GM21717 (cell line): ENCODE results near the gene ABHD2.
"Not testable (repeated sequence)": the region's sequence is repeated elsewhere in the genome, so short reads cannot be mapped to it uniquely, and the experiment has no call there.

Source experiments
- ATAC-seq: cut with Tn5 transposase; IDR thresholded peaks from one replicate; pipeline ENCODE4 v1.9.1; 2021; ENCODE audit warnings: mild to moderate bottlenecking, moderate library complexity; ENCODE audit not compliant: unreplicated experiment

Gene ABHD2

DNA sequence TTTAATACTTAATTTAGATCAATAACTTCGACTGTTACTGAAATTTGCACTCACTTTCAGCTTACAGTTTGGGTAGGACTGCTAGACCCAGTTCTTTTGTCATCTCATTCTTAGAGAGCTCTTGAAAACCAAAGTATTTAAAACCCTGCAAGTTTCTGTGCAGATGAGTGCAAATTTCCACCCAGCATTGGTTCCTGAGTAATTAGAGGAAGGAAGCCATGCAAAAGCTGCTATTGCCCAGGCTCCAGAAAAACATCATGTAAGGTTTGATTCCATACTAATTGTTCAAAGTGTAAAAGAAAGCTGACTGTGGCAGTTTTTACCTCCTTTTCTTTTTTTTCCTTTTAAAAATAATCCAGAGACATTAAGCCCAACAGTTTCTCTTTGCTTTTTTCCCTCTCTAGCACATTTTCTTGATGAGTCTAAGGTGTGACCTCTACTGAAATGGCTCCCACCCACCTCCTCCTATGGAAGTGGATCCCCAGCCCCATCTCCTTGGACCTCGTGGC lies 30.3 kb downstream of the ABHD2 start:
- no peak for ATAC-seq

DNA sequence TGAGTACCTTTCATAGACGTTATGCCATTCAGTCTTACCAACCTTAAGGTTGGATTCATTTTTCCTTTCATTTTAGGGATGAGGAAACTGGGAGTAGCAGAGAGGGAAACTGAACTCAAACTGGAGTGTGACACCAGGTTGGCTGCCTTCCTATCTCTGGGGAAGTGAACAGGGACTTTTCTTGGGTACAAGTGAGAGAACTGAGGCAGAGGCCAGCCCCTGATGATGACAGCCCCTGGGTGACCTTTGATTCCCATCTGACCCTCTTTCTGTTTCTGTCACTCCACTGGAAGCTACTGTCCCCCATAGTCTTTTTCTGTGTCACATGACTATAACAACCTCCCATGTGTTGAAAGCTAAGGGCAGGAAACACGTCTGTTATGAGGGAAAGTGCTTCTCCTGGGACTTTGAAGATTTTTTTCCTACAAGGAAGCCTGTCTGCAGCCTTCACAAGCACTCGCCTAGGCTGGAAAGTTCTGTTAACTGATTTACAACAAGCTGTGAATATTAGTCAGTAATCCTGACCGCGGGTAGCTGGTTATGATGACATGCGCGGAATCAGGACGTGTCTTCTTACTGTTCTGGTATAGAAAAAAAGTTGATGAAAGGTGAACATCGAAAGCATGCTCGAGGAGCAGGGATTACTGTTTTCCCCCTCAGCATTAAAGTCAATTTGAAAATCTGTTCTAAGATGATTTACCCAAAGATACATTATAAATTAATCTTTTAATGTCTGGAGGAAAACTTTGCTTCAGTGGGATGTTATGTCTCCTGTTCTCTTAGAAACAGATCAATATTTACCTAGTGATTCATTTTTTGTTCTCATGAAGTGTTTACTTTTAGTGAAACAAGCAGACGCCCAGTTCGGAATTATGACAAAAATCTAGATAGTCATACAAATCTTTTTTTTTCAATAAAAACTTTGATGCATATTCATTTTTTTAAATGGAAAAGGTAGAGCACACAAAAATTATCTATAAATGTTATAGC lies 31.5 kb downstream of the ABHD2 start:
- ATAC-seq: no peak

DNA sequence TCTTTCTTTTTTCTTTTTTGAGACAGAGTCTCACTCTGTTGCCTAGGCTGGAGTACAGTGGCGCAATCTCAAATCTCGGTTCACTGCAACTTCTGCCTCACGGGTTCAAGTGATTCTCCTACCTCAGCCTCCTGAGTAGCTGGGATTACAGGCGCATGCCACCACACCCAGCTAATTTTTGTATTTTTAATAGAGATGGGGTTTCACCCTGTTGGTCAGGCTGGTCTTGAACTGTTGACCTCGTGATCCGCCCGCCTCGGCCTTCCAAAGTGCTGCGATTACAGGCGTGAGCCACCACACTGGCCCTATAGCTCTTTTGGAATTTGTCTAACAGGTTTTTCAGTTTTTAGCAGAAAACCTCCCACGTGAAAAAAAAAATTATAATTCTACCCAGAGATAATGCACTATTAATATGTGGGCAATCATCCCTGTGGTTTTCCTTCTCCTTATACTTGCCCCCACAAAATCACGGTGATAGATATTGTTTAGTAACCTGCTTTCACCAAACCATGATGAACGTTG lies 32.3 kb downstream of the ABHD2 start:
- not testable (repeated sequence) for ATAC-seq

DNA sequence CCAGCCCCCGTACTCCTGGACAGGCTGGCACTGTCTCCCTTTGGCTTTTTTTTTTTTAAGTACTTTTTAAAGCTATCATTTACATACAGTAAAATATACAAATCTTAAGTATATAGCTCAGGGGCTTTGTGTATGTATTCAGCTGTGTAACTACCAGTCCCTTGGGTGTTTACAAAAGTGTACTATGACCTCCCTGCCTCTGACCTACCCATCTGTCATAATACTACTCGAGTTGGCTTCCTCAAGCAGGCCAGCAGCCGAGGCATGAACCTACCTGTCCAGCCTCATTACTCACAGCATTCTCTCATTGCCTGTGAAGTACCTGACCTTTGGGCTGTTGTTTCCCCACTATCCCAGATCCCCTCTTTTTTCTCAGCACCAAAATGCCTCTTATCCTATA lies 33.2 kb downstream of the ABHD2 start:
- no peak for ATAC-seq

DNA sequence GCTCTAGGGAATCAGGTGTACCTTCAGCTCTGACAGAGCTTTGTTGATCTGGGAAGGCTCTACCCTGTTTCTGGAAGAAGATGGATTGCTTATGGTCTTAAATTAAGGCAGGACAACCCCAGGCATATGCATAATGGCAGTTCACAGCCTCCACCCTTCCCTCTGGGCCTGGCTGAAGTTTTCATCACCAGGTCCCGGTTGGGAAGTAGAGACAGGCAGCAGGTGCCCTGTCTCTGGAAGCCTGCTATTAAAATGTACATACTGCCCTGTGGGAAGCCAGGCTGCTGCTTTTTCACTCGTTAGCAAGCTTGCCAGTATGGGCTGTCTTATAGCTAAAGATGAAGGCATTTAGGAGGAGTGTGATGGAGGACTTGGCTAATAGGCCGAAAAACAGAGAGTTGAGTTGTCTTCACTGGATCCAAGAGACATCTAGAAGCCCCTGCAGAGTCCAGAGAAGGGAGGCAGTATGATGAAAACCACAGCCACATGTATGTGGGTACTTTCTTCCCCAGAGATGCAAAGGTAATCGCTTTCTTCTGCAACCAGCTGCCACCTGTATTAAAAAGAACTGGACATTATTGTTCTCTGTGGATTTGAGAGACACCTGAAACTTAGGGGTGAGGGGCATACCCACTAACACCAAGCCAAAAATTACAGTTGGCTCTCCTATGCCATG lies 34.4 kb downstream of the ABHD2 start:
- ATAC-seq: no peak

- no peak for ATAC-seq
These were observed 34.9 kb downstream of the ABHD2 start for GRCh38 chr15:89123181-89123525.

DNA sequence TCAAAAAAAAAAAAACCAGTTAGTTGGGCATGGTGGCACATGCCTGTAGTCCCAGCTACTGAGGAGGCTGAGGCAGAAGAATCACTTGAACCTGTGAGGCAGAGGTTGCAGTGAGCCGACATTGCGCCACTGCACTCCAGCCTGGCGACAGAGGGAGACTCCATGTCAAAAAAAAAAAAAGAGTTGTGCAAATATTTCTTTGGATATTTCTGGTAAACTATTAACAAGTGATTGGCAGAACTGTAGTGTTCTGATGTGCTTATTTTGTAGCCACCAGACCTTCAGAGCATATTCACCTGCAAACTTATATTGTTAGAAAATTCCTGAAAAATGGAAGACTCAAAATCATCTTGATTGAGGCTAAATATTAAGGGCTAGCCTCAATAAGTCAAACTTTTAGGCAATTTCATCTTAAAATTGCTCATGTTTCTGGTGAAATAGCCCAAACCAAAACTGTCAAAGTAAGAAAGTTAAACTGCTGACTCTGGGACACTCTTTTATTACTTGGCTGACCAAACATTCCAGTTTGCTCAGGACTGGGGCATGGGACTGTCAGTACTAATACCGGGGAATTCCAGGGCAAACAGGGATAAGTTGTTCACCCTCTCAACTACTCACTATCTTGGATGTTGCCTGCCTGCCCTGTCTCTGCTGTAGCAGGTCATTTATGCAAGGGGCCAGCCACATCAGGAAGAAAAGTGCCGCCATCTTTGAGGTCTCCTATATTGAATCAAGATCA lies 37.0 kb downstream of the ABHD2 start:
- ATAC-seq: no peak

DNA sequence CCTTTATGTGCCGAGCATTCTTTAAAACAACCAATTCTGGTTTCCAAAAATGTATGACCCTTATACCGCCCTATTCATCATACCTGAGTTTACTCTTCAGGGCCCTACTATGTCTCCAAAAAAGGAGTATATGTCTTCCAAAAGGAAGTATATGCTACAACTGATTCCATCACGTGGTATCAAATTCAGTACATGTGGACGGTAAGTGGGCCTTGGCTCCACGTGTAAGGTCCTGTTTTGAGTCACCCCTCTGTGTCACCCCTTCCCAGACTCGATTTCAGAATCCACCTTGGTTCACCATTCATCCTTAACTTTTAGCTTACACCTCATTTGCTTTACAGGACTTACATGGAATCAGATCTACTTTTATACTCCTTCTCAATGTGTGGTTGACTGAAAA lies 37.8 kb downstream of the ABHD2 start:
- no peak for ATAC-seq

- no peak for ATAC-seq
These were observed 38.9 kb downstream of the ABHD2 start for GRCh38 chr15:89127054-89127702.

DNA sequence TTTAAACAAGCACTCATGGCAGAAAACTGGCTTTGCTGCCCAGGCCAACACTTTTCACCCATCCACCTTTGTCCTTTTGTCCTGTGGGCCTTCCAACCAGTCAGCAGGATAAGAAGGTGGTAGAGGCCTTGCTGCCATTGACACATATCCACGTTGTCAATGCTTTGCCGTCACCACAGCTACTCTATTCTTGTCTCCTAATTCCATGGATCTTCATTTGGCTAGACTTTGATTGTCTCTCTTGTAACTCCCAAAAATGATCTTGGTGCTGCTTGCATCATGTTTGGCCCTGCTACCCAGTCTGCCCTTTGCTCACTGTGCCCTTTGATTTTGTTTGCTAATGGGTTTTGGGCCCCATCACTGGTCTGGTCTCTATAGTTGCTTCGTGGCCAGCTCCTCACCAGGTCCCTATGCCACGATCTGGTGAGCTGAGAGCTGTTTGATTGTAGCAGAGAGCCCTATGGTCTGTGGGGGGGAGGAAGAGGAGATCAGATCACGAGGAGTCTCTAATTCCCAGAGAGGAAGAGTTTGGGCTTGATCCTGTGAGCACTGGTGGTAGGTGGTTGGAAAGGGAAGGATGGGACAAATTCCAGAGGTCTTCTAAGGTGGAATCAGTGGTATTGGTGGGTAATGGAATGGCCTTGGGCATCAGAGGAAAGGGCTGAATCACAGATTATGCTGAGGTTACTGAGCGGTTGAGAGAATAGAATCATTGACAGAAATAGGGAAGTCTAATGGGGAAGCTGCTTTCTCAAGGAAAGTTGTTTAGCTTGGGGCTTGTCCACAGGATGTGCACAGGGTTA lies 40.3 kb downstream of the ABHD2 start:
- ATAC-seq: no peak

- ATAC-seq: no peak
These were observed 41.0 kb downstream of the ABHD2 start for GRCh38 chr15:89129123-89129815.

DNA sequence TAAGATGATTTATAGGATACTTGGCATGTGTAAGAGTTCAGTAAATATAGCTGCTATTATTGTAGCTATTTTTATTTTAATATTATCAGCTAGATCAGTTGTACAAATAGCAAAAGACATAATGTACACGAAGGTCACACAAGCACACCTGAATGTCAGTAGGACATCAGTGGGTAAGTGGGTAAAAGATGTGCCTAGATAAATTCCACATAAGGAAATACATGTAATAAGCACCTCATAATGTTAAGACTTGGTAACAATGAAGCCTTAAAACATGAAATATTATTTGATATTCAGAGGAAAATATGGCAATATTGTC lies 41.5 kb downstream of the ABHD2 start:
- ATAC-seq: no peak

DNA sequence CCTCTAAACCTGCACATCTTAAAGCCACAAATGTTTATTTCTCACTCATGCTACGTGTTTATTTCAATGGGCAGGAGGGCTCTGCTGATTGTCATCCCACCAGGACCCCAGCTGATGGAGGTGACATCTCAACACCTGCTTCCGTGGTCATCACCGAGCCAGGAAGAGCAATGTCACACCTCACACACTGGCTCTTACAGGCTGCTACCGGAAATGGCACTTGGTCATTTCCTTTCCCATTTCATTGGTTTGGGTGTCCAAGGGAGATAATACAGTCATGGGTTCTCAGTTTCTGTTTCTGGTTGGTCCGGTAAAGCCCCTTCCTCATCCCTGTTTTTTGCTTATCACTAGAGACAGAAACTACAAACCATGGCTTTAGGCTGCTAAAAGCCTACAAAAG lies 41.9 kb downstream of the ABHD2 start:
- ATAC-seq: peak; percentile 55

- ATAC-seq: no peak
These were observed 43.5 kb downstream of the ABHD2 start for GRCh38 chr15:89131731-89132130.

DNA sequence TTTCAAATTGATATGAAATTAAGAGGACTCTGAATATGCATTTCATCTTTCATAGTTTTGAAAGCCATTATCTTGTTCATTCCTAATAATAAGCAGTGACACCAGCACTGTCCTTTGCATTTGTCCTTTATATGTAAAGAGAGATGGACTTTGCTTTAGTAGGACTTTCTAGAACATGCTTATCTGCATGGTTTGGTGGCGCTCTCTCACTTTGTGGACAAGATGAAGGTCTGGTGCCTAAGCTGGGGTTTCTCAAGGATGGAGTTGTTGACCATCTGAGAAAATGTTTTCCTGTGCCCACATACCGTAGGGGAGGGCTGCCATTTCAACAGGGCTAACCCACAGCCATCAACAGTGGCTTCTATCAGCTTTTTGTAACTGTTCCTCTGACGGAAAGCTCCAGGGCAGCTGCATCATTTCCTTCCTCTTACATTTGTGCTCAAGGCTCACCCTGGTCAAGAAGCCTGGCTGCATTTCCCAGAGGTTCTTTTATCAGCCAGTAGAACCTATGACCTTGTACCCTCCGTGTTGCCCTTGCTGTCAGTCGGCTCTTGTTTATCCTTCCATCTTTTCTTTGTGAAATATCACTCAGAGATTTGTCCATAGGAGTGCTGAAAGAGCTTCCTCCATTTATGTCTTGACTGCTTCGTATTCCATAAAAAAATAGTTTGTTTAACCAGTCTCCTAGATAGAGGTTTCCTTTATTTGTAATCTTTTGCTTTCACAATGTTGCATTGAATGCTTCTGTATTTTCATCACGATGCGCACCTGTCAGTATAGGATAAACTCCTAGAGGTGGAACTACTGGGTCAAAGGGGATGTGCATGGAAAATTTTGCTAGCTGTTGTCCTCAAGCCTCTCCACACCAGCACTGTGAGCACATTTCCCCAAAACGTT lies 44.6 kb downstream of the ABHD2 start:
- ATAC-seq: no peak

- ATAC-seq: not testable (repeated sequence)
These were observed 47.3 kb downstream of the ABHD2 start for GRCh38 chr15:89135387-89136077.

DNA sequence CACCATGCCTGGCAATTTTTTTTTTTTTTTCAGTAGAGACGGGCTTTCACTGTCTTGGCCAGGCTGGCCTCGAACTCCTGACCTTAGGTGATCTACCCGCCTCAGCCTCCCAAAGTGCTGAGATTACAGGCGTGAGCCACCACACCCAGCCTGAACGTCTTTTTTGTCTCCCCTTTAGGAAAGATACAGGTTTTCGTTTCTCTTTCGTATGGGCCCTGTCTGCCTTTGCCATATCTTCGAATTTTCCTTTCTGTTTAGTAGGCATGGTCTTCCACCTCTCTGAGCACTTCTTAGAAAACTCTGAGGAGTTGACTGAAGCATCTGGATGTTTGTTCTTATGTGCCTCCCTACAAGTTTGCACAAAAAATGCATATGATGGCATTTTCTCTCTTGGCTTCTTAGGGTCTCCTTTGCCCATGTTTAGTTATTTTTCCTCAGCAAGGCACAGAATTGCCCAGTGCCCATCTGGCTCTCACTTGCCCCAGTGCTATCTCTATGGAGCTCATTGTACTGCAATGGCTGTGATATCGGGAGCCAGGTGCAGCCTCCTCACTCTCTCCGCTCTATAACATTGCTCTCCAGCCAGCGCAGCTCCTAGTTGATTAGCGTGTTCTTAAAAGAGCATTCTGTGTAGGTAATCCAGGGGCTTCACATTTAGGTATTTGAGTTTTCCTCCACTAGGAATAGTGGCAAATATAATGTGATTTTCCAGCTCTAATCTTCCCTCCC lies 48.0 kb downstream of the ABHD2 start:
- no peak for ATAC-seq
